ENCODE results near the gene CCNH.

Gene CCNH

GRCh38 chr5:87401626-87402025, 11.1 kb downstream of the CCNH start:
- DNase-seq (ENCODE audit: extremely low spot score), result no peak
- POLR2A ChIA-PET, result no interaction called here
- CTCF ChIA-PET, result interaction anchor here (1.5 to 3.4 kb wide), 4 partner anchors 10 to 25 kb away, joined by 3 to 23 read pairs (median 10); partner anchors contain the start of gene CCNH
- no peak for TF ChIP-seq CTCF (IDR thresholded peaks at IDR 0.05; ENCODE audit: control extremely low read depth, extremely low read depth, low read depth, missing control alignments)

GRCh38 chr5:87400305-87400899, 12.3 kb downstream of the CCNH start:
- DNase-seq (ENCODE audit: extremely low spot score), result peak; percentile 34
- peak; percentile 44 for TF ChIP-seq CTCF (IDR thresholded peaks at IDR 0.05; ENCODE audit: control extremely low read depth, extremely low read depth, low read depth, missing control alignments)
- ChIA-PET CTCF (interaction anchor here (0.6 to 3.4 kb wide), 17 partner anchors 8 to 414 kb away, joined by 3 to 30 read pairs (median 5); partner anchors contain the start of gene CCNH), POLR2A (no interaction called here)

- CTCF ChIA-PET, result interaction anchor here (0.6 to 3.4 kb wide), 17 partner anchors 8 to 413 kb away, joined by 3 to 30 read pairs (median 5); partner anchors contain the start of gene CCNH
- POLR2A ChIA-PET, result no interaction called here
- no peak for DNase-seq (ENCODE audit: extremely low spot score)
Observed at GRCh38 chr5:87399720-87400119, 13.0 kb downstream of the CCNH start.

GRCh38 chr5:87398981-87399614, 13.6 kb downstream of the CCNH start:
- no peak for TF ChIP-seq CTCF (IDR thresholded peaks at IDR 0.05; ENCODE audit: control extremely low read depth, extremely low read depth, low read depth, missing control alignments)
- POLR2A ChIA-PET, result no interaction called here
- CTCF ChIA-PET, result interaction anchor here (1.3 to 3.4 kb wide), 8 partner anchors 10 to 412 kb away, joined by 4 to 30 read pairs (median 9); partner anchors contain the start of gene CCNH
- DNase-seq (ENCODE audit: extremely low spot score), result no peak

More at GRCh38 chr5:87399720-87400119, 13.0 kb downstream of the CCNH start:
- no peak for TF ChIP-seq CTCF (IDR thresholded peaks at IDR 0.05; ENCODE audit: control extremely low read depth, extremely low read depth, low read depth, missing control alignments)

- no peak for DNase-seq (ENCODE audit: extremely low spot score)
- POLR2A ChIA-PET, result no interaction called here
- CTCF ChIA-PET, result interaction anchor here (1.0 to 1.9 kb wide), 4 partner anchors 10 to 22 kb away, joined by 3 to 8 read pairs (median 4); no protein-coding TSS in a partner anchor
- no peak for TF ChIP-seq CTCF (IDR thresholded peaks at IDR 0.05; ENCODE audit: control extremely low read depth, extremely low read depth, low read depth, missing control alignments)
Observed at GRCh38 chr5:87394411-87395165, 18.1 kb downstream of the CCNH start.

GRCh38 chr5:87393331-87393730, 19.4 kb downstream of the CCNH start:
- ChIA-PET POLR2A (no interaction called here), CTCF (interaction anchor here (1.0 kb wide), 1 partner anchor 21 kb away, joined by 3 read pairs; no protein-coding TSS in a partner anchor)
- no peak for DNase-seq (ENCODE audit: extremely low spot score)
- TF ChIP-seq CTCF (IDR thresholded peaks at IDR 0.05; ENCODE audit: control extremely low read depth, extremely low read depth, low read depth, missing control alignments), result no peak

Data from GM10248 (cell line).